GM12878 (cell line): ENCODE data around the gene TCERG1. TPM values are rescaled to one million over a fixed set of nuclear protein-coding genes. Genes with fewer than 3 reads are reported as not detected.

Source experiments
- ATAC-seq: fragments of 200-7000 bp; cut with Tn5 transposase; 3 replicates; pipeline ENCODE4 v1.9.1; 2020; ENCODE audit warnings: mild to moderate bottlenecking, moderate library complexity
- BruUV-seq: library from RNA; stranded (reverse); fragments of 400-500 nt; replicated peaks from 2 replicates; lab custom pipeline; 2021; lab: Mats Ljungman, UMichigan
- CTCF ChIA-PET: fragments of 300-600 bp; sonication (Branson Sonifier 250); formaldehyde crosslinking; extraction: SDS; loops from one replicate; lab custom pipeline; 2021; ENCODE audit warnings: inconsistent platforms; lab: Yijun Ruan, JAX
- POLR2A ChIA-PET: fragments of 350-600 bp; formaldehyde crosslinking; extraction: SDS; loops from one replicate; lab custom pipeline; 2021; ENCODE audit warnings: inconsistent platforms; lab: Charles Lee
- RAD21 ChIA-PET: fragments of 300-600 bp; sonication (Branson Sonifier 250); formaldehyde crosslinking; loops from one replicate; lab custom pipeline; 2023; ENCODE audit warnings: antibody characterized with exemption; ENCODE audit not compliant: unreplicated experiment; lab: Charles Lee
- SMC1A ChIA-PET: fragments of 300-600 bp; sonication (Branson Sonifier 250); formaldehyde crosslinking; loops from one replicate; lab custom pipeline; 2023; ENCODE audit not compliant: unreplicated experiment, uncharacterized antibody; lab: Charles Lee
- DNase-seq: peaks from one replicate; pipeline ENCODE4 v3.0.0-alpha.2; 2011; ENCODE audit warnings: low read depth, low spot score
- FAIRE-seq: peaks from 3 replicates; lab custom pipeline; 2011; peaks lifted over from hg19 to GRCh38; lab: Jason Lieb, UNC
- H2AFZ ChIP-seq: 2 replicates; pipeline ENCODE4 v1.6.0; 2011; ENCODE audit warnings: low read depth, low read length, control low read depth; ENCODE audit not compliant: control insufficient read depth
- H3K27ac ChIP-seq: 2 replicates; pipeline ENCODE4 v1.5.1; 2011; ENCODE audit warnings: control low read depth; ENCODE audit not compliant: control insufficient read depth, insufficient read depth
- H3K27me3 ChIP-seq, 2 experiments: replicated peaks in 1 of 2; 2 replicates each; pipeline versions ENCODE4 v1.6.0 to v1.6.1; 2011; ENCODE audit warnings: low read length in 1 of 2; ENCODE audit not compliant: control insufficient read depth in 2 of 2, insufficient read depth in 2 of 2
- H3K36me3 ChIP-seq, 2 experiments: 2 replicates each; pipeline ENCODE4 v1.5.1; 2011; ENCODE audit warnings: low read length in 1 of 2; ENCODE audit not compliant: control insufficient read depth in 2 of 2, insufficient read depth in 2 of 2
- H3K4me1 ChIP-seq: 2 replicates; pipeline ENCODE4 v1.6.1; 2011; ENCODE audit warnings: mild to moderate bottlenecking, low read length, moderate library complexity, mixed read lengths; ENCODE audit not compliant: control insufficient read depth, insufficient read depth
- H3K4me2 ChIP-seq: 2 replicates; pipeline ENCODE4 v1.6.0; 2011; ENCODE audit warnings: control low read depth; ENCODE audit not compliant: control insufficient read depth, insufficient read depth
- H3K4me3 ChIP-seq: fragments of 200-600 bp; sonication (generic); 2 replicates; pipeline ENCODE4 v1.5.1; 2016
- H3K79me2 ChIP-seq: 2 replicates; pipeline ENCODE4 v1.6.0; 2011; ENCODE audit warnings: low read length; ENCODE audit not compliant: control insufficient read depth, insufficient read depth
- H3K9ac ChIP-seq: 2 replicates; pipeline ENCODE4 v1.8.0; 2011; ENCODE audit warnings: low read length, control low read depth, mixed read lengths; ENCODE audit not compliant: control insufficient read depth, insufficient read depth
- H3K9me3 ChIP-seq: replicated peaks from 3 replicates; pipeline ENCODE4 v1.5.1; 2011; ENCODE audit warnings: mild to moderate bottlenecking, low read length; ENCODE audit not compliant: control insufficient read depth, insufficient read depth
- H4K20me1 ChIP-seq: 2 replicates; pipeline ENCODE4 v1.6.0; 2011; ENCODE audit not compliant: control insufficient read depth, insufficient read depth
- ATF7 ChIP-seq: fragments of 450-650 bp; IDR thresholded peaks from 2 replicates; pipeline ENCODE4 v1.6.1; 2016; ENCODE audit warnings: low read depth, mild to moderate bottlenecking
- BMI1 ChIP-seq: fragments of 450-650 bp; IDR thresholded peaks from 2 replicates; pipeline ENCODE4 v1.6.1; 2016; ENCODE audit warnings: mild to moderate bottlenecking, moderate library complexity, borderline replicate concordance
- EP300 ChIP-seq, 2 experiments: fragments of 150-350 bp in 1 of 2; IDR thresholded peaks; 2 replicates each; pipeline ENCODE4 v1.6.1; 2011 to 2012; ENCODE audit warnings: low read depth in 2 of 2, low read length in 2 of 2, borderline replicate concordance in 1 of 2, improper control_type of control experiment in 1 of 2, inconsistent platforms in 1 of 2; ENCODE audit not compliant: control insufficient read depth in 1 of 2
- GABPA ChIP-seq: IDR thresholded peaks from 2 replicates; pipeline ENCODE4 v1.6.1; 2014; ENCODE audit warnings: antibody characterized with exemption, low read depth, mild to moderate bottlenecking, inconsistent platforms
- HDGF ChIP-seq: fragments of 450-650 bp; IDR thresholded peaks from 2 replicates; pipeline ENCODE4 v1.6.1; 2016; ENCODE audit warnings: antibody characterized with exemption
- IKZF2 ChIP-seq, 2 experiments: fragments of 450-650 bp; IDR thresholded peaks; 2 replicates each; pipeline ENCODE4 v1.6.1; 2017; ENCODE audit warnings: mild to moderate bottlenecking in 2 of 2, moderate library complexity in 2 of 2
- MTA2 ChIP-seq: fragments of 450-650 bp; IDR thresholded peaks from 2 replicates; pipeline ENCODE4 v1.6.1; 2016; ENCODE audit warnings: low read depth, mild to moderate bottlenecking, moderate library complexity
- MYC ChIP-seq: IDR thresholded peaks from 2 replicates; pipeline ENCODE4 v1.6.1; 2011; ENCODE audit warnings: mild to moderate bottlenecking, low read length, moderate library complexity, inconsistent platforms; ENCODE audit not compliant: insufficient read depth, insufficient replicate concordance, insufficient read length, severe bottlenecking
- NBN ChIP-seq: fragments of 450-650 bp; IDR thresholded peaks from 2 replicates; pipeline ENCODE4 v1.6.1; 2016
- PAX5 ChIP-seq: IDR thresholded peaks from 2 replicates; pipeline ENCODE4 v1.6.1; 2011; ENCODE audit warnings: low read depth, low read length, borderline replicate concordance
- POLR2AphosphoS2 ChIP-seq: IDR thresholded peaks from 2 replicates; pipeline ENCODE4 v1.6.1; 2011; ENCODE audit warnings: low read depth, mild to moderate bottlenecking, low read length, improper control_type of control experiment, moderate library complexity
- RB1 ChIP-seq: fragments of 450-650 bp; formaldehyde crosslinking; IDR thresholded peaks from 2 replicates; pipeline ENCODE4 v1.6.1; 2017; ENCODE audit warnings: mild to moderate bottlenecking, borderline replicate concordance
- RFX5 ChIP-seq: IDR thresholded peaks from 2 replicates; pipeline ENCODE4 v1.6.1; 2011; ENCODE audit warnings: low read depth, low read length, improper control_type of control experiment
- SMAD1 ChIP-seq: fragments of 450-650 bp; IDR thresholded peaks from 2 replicates; pipeline ENCODE4 v1.6.1; 2018; ENCODE audit warnings: mild to moderate bottlenecking, low read depth; ENCODE audit not compliant: partially characterized antibody
- SMC3 ChIP-seq: IDR thresholded peaks from 2 replicates; pipeline ENCODE4 v1.6.1; 2011; ENCODE audit warnings: low read length, improper control_type of control experiment, borderline replicate concordance
- ZBED1 ChIP-seq: IDR thresholded peaks from 2 replicates; pipeline ENCODE4 v1.6.1; 2016; ENCODE audit warnings: borderline replicate concordance
- ZNF24 ChIP-seq: fragments of 450-650 bp; IDR thresholded peaks from 2 replicates; pipeline ENCODE4 v1.6.1; 2017; ENCODE audit warnings: antibody characterized with exemption, mild to moderate bottlenecking
- ZNF622 ChIP-seq: fragments of 450-650 bp; IDR thresholded peaks from 2 replicates; pipeline ENCODE4 v1.6.1; 2017; ENCODE audit warnings: mild to moderate bottlenecking, inconsistent platforms
- WGBS: methylation state at CpG from one replicate; pipeline ENCODE4 v1.1.6; 2016; ENCODE audit warnings: low lambda C conversion rate; ENCODE audit not compliant: insufficient replicate concordance, insufficient coverage; ENCODE audit errors: missing lambda C conversion rate; 5-methylcytosine and 5-hydroxymethylcytosine counted together
- in situ Hi-C: fragments of 300-500 bp; cut with MboI; formaldehyde crosslinking; loops from 9 replicates; pipeline ENCODE4 v1.14.3; 2018; ENCODE audit warnings: mixed read lengths
- intact Hi-C: fragments of 100-400 bp; cut with micrococcal nuclease; formaldehyde crosslinking; loops from one replicate; pipeline ENCODE4 v1.14.2; 2022; ENCODE audit not compliant: unreplicated experiment
- polyA plus RNA-seq, 11 experiments: library from polyadenylated mRNA; depleted of rRNA in 4 of 11; unstranded in 6 of 11; stranded (reverse) in 5 of 11; fragments of >200 nt; fragmentation: Nextera tagmentation in 4 of 11; fragmentation: Illumina TruSeq in 1 of 11; extraction: Ambion mirVana in 4 of 11; extraction: Trizol in 1 of 11; gene quantifications; 1 replicate in 1 of 11; 2 replicates in 10 of 11; pipeline versions ENCODE4 v1.2.1 to v1.2.3, GENCODE V29; 2011 to 2016; ENCODE audit warnings: inconsistent platforms in 2 of 11, missing spikeins in 2 of 11, low read depth in 1 of 11
- total RNA-seq, 4 experiments: library from RNA; depleted of rRNA in 3 of 4; stranded (reverse); fragments of >200 nt in 3 of 4; fragmentation: Illumina TruSeq in 1 of 4; extraction: Trizol in 1 of 4; gene quantifications; 2 replicates each; pipeline versions ENCODE4 v1.2.1 to v1.2.3, GENCODE V29; 2013 to 2021
- TF ChIP-seq, protein P1 (sequence below): fragments of 450-650 bp; IDR thresholded peaks from 2 replicates; pipeline ENCODE4 v1.6.1; 2016; ENCODE audit warnings: mild to moderate bottlenecking
- TF ChIP-seq, protein P2 (sequence below): IDR thresholded peaks from 2 replicates; pipeline ENCODE4 v1.6.1; 2012; ENCODE audit warnings: low read depth, low read length, improper control_type of control experiment

The TCERG1 gene
- total and polyA plus RNA-seq, 10 of the 15 experiments (the other 5 are each of a cell fraction or from before 2014, with no cell fraction given) = 51.5 to 131 (median 91.6) TPM

DNA sequence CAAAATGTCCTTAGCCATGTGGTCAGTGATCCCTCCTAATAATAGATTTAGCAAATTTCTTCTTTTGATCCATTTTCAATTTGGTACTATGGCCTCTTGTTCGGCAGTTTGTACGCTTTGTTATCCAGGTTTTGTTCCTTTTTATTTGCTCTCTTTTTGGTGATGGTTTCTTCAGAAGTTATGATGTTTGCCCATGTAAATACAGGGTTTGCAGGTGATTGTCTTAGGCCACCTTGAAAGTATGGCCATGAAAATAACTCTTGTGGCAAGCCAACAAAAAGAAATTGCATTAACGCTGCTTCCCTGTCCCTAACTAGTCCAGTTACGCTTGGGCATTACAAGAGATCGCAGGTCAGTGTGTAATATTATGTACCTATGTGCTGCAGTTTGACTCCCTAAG, 60.3 kb downstream of the TCERG1 start (continued):
- no peak for TF ChIP-seq SMAD1
- TF ChIP-seq, protein P1, sequence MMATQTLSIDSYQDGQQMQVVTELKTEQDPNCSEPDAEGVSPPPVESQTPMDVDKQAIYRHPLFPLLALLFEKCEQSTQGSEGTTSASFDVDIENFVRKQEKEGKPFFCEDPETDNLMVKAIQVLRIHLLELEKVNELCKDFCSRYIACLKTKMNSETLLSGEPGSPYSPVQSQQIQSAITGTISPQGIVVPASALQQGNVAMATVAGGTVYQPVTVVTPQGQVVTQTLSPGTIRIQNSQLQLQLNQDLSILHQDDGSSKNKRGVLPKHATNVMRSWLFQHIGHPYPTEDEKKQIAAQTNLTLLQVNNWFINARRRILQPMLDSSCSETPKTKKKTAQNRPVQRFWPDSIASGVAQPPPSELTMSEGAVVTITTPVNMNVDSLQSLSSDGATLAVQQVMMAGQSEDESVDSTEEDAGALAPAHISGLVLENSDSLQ = no peak
- no peak for TF ChIP-seq ZBED1
- no peak for TF ChIP-seq RFX5
- TF ChIP-seq MYC = no peak
- no peak for TF ChIP-seq EP300 (IDR thresholded peaks at IDR 0.05; ENCODE audit: borderline replicate concordance in 1 of 2, control insufficient read depth in 1 of 2, low read depth in 2 of 2, low read length in 2 of 2)
- no peak for TF ChIP-seq ZNF622
- no peak for TF ChIP-seq BMI1
- no peak for TF ChIP-seq GABPA
- no peak for TF ChIP-seq ATF7

DNA sequence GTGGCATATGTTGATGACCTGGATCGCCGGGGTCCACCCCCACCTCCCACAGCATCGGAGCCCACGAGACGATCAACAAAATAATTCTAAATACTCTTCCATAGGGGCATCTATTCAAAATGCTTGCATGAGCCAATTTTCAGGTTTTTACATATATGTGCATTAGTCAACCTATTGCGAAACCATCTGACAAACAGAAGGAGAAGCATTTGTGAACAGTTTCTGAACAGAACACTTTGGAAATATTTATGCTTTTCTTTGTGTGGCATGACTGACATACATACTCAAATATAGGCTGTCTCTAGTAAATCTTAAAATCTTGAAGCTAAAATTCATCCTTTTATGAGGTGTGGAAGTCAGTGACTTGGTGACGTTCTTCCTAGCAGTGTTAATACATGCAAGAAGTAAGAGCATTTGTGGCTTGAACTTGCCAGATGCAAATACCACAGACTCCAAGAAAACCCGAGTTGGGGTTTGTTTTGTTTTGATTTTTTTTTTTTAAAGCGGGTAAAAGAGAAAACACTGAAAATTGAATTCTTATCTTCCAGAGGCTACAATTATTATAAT, 63.5 kb downstream of the TCERG1 start:
- SMC1A ChIA-PET = interaction anchor here (1.3 kb wide), 1 partner anchor 14 kb away, joined by 4 read pairs; no protein-coding TSS in a partner anchor
- Histone ChIP-seq H4K20me1 (no peaks in the 10 kb centered on the region), H3K27ac (no peak overlapping the region), H3K9ac (no peak overlapping the region), H3K4me1 (no peaks in the 10 kb centered on the region), H2AFZ (no peak overlapping the region), H3K4me3 (no peak overlapping the region), H3K36me3 (peaks cover 4 to 10% of the 10 kb centered on the region in 2 experiments; a peak in 3 of 4 replicates), H3K27me3 (no peaks in the 10 kb centered on the region)
- RAD21 ChIA-PET = no interaction called here
- DNase-seq (no peak), ATAC-seq (no peak), FAIRE-seq (no peak)
- WGBS = 96% methylated on average over 9 of the region's 9 CpGs
- intact Hi-C loops = no loop called here
- CTCF ChIA-PET = interaction anchor here (0.5 kb wide), 1 partner anchor 125 kb away, joined by 3 read pairs; no protein-coding TSS in a partner anchor
- in situ Hi-C loops = no loop called here
- TF ChIP-seq NBN (no peak), PAX5 (no peak), ZNF24 (no peak), RB1 (no peak), SMC3 (no peak), IKZF2 (IDR thresholded peaks at IDR 0.05) (no peak), MTA2 (no peak), RFX5 (no peak), HDGF (no peak), POLR2AphosphoS2 (no peak)
- TF ChIP-seq, protein P2, sequence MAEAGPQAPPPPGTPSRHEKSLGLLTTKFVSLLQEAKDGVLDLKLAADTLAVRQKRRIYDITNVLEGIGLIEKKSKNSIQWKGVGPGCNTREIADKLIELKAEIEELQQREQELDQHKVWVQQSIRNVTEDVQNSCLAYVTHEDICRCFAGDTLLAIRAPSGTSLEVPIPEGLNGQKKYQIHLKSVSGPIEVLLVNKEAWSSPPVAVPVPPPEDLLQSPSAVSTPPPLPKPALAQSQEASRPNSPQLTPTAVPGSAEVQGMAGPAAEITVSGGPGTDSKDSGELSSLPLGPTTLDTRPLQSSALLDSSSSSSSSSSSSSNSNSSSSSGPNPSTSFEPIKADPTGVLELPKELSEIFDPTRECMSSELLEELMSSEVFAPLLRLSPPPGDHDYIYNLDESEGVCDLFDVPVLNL = no peak
- TF ChIP-seq, all 136 proteins: peak for 0
- no peaks in the 10 kb centered on the region for H3K79me2 ChIP-seq
- H3K4me2 ChIP-seq = no peak overlapping the region
- no peaks in the 10 kb centered on the region for H3K9me3 ChIP-seq
- POLR2A ChIA-PET = interaction anchor here (0.6 kb wide), 1 partner anchor 12 kb away, joined by 4 read pairs; no protein-coding TSS in a partner anchor
- TSS peak; percentile 67 for BruUV-seq
